Left forelimb (tissue), 1 donor: Measurements from ENCODE around the gene TBL1Y.

Source experiments
- DNase-seq: peaks from one replicate; pipeline ENCODE4 v3.0.0-alpha.2; 2018; ENCODE audit warnings: low spot score

The TBL1Y gene

GRCh38 chrY:7092836-7093235, 182.3 kb downstream of the TBL1Y start:
- DNase-seq, result no peak

GRCh38 chrY:7094365-7094764, 183.9 kb downstream of the TBL1Y start:
- DNase-seq, result no peak

GRCh38 chrY:7097021-7097420, 186.5 kb downstream of the TBL1Y start:
- no peak for DNase-seq

- DNase-seq, result no peak
Measured at GRCh38 chrY:7099742-7100141, 189.2 kb downstream of the TBL1Y start.

- DNase-seq, result no peak
Measured at GRCh38 chrY:7102680-7103079, 192.2 kb downstream of the TBL1Y start.

- DNase-seq, result no peak
Measured at GRCh38 chrY:7107179-7107578, 196.7 kb downstream of the TBL1Y start.

GRCh38 chrY:7110086-7110485, 199.6 kb downstream of the TBL1Y start:
- no peak for DNase-seq

- DNase-seq, result no peak
Measured at GRCh38 chrY:7115871-7116270, 205.4 kb downstream of the TBL1Y start.

- no peak for DNase-seq
Measured at GRCh38 chrY:7122202-7122601, 211.7 kb downstream of the TBL1Y start.

- DNase-seq, result no peak
Measured at GRCh38 chrY:7125136-7126056, 214.9 kb downstream of the TBL1Y start.

GRCh38 chrY:7128211-7128610, 217.7 kb downstream of the TBL1Y start:
- DNase-seq, result no peak
